ENCODE results near the gene EEPD1.
"Not testable (repeated sequence)": the region's sequence is repeated elsewhere in the genome, so short reads cannot be mapped to it uniquely, and the experiment has no call there.

Gene EEPD1

DNA sequence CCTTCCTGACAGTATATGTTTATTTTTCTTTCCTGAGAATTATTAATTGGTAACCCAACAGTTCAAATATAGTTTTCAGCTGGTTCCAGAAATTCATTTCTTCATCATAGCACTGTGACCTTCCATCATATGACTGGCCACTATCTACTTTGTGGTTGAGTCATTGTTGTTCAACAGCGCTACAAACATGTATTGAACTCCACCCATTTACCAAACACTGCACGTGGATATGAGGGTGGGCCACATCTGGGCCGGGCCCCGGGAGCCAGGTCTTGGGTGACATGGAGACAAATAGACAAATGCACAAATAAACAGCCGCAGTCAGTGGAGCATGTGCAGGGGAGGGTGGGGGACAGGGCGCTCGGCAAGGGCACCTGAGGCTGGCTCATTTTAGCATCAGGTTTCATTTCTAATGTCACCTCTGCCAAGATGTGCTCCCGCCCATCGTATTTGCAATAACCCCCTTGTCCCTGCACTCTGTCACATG is 24.0 kb upstream of the EEPD1 start:
- no peak for DNase-seq

DNA sequence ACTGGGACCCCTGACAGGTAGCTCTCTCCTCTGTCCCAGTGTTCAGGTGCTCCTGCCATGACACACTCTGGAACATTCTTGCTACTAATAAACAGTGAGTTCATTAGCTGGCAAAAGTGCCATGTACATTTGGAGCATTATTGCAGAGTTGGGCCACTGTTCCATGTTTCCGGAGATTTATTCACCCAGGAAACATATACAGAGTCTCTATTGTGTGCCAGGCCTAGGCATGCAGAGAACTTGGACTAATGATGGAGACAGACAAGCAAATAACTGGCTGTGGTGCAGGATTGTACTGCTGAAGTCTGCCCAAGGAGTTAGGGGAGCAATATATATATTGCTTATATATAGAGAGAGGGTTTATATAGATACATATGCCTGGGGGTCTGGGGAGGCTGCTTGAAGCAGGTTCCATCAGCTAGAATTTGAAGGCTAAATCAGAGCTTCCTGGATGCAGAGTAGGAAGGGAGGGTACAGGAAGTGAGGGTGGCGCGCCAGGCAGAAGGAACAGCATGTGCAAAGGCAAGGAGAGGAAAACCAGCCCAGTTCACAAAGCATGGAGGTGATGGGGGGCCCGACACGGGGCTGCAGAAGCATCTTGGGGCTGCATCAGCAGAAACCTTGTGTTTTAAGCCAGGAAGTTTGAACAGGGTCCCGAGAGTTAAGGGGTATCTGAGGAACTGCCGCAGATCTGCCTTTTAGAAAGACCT is 22.7 kb upstream of the EEPD1 start:
- no peak for DNase-seq

GRCh38 chr7:36131026-36131425 is 22.0 kb upstream of the EEPD1 start:
- DNase-seq: no peak

DNA sequence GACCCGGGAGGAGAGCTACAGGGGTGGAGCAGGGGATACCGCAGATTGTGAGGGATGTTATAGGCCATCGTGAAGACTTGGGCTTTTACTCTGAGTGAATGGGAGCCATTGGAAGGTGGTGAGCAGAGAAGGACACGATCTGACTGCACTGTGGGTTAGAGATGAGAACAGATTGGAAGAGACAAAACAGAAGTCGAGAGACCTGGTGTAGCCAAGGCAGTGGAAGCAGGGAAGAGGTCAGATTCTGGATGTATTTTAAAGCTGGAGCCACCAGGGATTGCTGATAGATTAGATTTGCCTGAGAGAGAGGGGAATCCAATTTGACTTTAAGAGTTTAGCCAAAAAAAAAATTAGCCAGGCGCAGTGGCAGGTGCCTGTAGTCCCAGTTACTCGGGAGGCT is 21.6 kb upstream of the EEPD1 start:
- no peak for DNase-seq

DNA sequence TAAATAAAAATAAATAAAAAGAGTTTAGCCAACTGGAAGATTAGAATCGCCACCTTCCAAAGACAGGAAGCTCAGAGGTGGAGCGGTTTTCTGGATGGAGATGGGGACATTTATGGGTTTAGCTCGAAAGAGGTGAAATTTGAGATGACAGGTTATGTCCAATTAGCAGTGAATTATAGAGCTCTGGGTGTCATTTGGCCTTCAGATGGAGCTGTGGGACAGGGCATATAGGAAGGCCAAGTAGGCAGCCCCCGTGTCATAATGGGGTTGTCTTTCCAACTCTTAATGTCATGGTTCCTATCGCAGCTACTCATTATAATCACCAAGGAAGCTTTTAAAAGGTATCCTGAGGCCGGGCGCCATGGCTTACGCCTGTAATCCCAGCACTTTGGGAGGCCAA is 21.0 kb upstream of the EEPD1 start:
- no peak for DNase-seq

- DNase-seq: no peak
Observed at GRCh38 chr7:36135700-36136099, 17.4 kb upstream of the EEPD1 start.

DNA sequence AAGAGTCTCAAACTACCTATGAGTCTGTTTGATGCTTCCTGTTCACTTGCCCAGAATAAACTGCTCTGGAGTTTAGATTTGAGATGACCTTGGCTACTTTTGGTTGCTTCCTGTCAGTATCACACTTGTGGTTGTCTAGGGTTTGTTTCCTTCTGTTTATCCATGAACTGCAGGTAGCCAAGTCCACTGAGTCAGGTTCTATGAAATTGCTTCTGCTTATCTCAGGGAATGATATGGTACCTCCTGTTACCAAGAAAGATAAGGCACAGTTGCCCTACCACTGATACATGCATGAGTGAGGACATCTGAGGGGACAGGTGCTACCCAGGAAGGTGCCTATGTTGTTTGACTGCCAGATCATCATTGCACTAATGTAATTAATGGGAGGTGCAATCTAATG is 15.8 kb upstream of the EEPD1 start:
- DNase-seq: no peak

DNA sequence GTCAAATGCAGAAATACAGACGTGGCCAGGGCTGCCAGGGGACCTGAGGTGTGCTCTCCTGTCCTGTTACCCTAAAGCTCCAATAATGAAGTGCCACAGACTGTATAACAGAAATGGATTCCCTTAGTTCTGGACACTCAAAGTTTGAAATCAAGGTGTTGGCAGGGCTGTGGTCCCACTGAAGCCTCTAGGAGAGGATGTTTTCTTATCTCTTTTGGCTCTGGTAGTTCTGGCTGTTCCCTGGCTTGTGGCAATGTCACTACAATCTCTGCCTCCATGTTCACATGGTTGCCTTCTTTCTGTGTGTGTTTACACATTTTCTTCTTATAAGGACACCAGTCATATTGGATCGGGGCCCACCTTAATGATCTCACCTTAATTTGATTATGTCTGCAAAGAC is 15.3 kb upstream of the EEPD1 start:
- no peak for DNase-seq

DNA sequence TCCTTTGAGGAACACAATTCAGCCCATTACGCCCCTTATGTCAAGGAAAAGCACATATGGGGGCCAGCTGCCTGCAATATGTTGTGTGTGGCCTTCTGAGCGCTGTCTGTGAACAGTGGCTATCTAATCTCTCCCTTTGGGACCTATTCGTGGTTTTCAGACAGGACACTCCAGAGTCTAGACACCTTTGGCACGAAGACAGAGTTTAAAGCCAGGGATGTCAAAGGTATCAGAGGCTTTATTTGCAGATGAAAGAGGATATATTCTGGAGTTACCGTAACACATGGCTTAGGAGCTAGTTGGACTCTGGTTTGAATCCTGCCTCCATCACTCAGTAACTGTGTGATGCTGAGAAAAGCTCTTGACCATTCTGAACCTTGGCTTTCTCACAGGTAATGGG is 14.8 kb upstream of the EEPD1 start:
- no peak for DNase-seq

DNA sequence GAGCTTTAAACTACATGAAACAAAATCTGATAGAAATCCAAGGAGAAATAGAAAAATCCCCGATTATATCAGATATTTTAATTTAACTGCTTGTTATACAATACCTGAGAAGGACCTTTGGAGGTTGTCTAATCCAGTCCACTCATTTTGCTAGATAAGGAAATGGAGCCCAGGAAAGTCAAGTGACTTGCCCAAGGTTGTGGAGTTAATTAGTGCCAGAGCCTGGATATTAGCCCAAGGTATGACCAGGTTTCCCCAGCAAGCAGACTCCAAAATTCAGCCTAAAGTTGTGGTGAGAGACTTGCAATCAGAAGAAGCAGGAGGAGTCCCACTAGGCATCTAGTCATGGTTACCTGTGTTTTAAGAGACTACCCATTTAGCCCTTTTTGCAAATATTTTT is 11.7 kb upstream of the EEPD1 start:
- no peak for DNase-seq

GRCh38 chr7:36141850-36142249 is 11.2 kb upstream of the EEPD1 start:
- DNase-seq: no peak

DNA sequence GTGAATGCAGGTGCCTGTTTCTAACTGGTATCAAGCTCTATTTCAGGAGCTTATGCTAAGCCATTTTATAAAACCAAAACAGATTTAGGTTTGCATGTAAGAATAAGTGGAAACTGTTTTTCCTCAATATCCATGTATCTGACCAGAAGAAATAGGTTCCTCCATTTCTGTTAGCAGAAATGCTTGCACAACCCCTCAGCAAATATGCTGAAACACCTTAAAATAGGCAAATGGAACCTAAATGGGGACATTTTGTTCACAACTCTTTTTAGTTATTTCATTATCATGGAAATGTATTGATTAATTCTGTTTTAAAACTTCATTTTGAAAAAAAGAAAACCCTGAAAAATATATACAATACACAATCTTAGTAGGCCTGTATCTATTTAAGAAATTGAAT is 8.9 kb upstream of the EEPD1 start:
- no peak for DNase-seq

- DNase-seq: no peak
Observed at GRCh38 chr7:36145686-36146085, 7.4 kb upstream of the EEPD1 start.

DNA sequence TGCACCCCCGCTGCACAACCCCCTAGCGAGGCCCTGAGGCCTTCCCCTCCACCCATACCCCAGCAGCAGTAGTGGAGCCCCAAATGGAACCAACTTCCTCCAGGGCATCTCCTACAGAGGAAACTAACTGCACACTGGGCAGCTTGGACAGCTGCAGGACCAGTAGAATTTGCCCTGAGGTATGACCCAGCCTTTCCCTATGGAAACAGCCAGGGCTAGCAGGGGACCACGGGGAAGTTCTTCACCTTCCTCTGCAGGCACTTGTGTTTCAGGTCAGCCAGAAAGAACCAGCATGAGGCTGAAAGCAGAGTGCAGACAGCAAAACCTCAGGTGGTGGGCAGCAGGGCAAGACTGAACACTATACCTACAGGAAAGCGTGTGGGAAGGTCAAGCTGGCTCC is 5.7 kb upstream of the EEPD1 start:
- DNase-seq: no peak

GRCh38 chr7:36148422-36149065 is 4.5 kb upstream of the EEPD1 start:
- DNase-seq: no peak

DNA sequence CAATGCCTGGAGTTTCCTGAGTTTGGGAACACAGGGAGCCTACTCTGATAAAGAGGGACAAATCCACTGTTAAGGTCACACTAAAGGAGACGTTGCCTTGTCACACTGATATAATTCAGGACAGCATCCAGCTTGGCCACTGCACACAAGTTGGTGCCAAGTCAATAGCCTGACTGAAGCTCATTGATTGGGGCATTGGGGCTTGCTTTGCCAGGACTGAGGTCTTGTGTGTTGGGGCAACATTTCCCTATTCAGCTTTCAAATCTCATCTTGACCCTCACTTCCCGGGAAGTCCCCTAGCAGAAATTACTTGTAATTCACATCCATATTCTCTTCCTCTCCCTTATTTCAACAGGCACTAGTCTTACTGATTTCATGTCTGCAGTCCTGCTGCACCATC is 3.8 kb upstream of the EEPD1 start:
- not testable (repeated sequence) for DNase-seq

DNA sequence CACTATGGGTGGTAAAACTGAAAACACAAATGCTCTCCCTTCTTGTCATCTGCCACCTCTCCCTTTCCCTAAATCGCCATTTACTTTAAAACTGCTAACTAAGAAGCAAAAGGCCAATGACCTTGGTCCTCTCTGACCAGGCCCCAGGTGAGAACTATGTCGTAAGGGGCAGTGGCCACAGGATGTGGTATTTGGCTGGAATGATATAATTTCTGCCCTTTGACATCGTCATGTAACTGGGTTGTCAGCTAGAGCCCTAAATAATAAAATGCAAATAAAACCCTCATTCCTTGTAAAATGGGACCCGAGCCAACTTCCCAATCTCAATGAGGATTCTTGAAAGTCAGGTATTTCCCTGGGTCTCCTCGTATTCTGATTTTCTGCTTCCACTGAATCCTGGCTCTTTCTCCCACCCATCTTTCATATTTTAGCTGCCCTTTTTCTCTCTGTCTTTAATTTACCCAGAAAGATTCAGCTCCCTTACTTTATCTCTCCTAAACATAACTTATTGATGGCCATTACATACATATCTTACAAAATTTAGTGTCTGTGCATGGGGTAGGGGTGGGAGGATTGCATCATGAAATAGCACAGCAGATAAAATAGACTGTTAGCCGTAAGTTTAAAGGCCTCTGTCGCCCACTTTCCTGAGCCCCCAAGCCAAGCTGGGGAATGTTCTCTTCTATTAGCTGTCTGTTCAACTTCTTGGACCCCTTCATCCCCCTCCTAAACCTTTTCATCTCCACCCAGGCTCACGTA is 3.2 kb upstream of the EEPD1 start:
- no peak for DNase-seq

- no peak for DNase-seq
Observed at GRCh38 chr7:36151921-36152755, 916 bp upstream of the EEPD1 start.

- DNase-seq: no peak
Observed at GRCh38 chr7:36153571-36154097, 580 bp downstream of the EEPD1 start.

GRCh38 chr7:36154255-36155212 is 1.5 kb downstream of the EEPD1 start:
- DNase-seq: no peak

- DNase-seq: no peak
Observed at GRCh38 chr7:36155811-36156361, 2.8 kb downstream of the EEPD1 start.
